Osteoblast (primary cell): ENCODE data around the gene SRP19. TPM values are rescaled to one million over a fixed set of nuclear protein-coding genes. Genes with fewer than 3 reads are reported as not detected.
A peak's percentile ranks its signal among the peaks of the same experiment; 100 is the strongest.

Source experiments
- DNase-seq: peaks from one replicate; pipeline ENCODE4 v3.0.0; 2011; ENCODE audit warnings: low spot score, mixed read lengths; ENCODE audit not compliant: insufficient read length; ENCODE audit errors: missing footprints
- H2AFZ ChIP-seq: 2 replicates; pipeline ENCODE4 v1.6.0; 2011; ENCODE audit warnings: mild to moderate bottlenecking, low read length
- H3K27ac ChIP-seq: 2 replicates; pipeline ENCODE4 v1.5.1; 2011; ENCODE audit warnings: mild to moderate bottlenecking, low read depth, low read length, moderate library complexity
- H3K27me3 ChIP-seq: 2 replicates; pipeline ENCODE4 v1.6.0; 2012; ENCODE audit warnings: mild to moderate bottlenecking, control low read depth, inconsistent platforms, low read length, moderate library complexity; ENCODE audit not compliant: insufficient read depth
- H3K36me3 ChIP-seq: 2 replicates; pipeline ENCODE4 v1.5.1; 2011; ENCODE audit warnings: mild to moderate bottlenecking, low read length, control low read depth, moderate library complexity; ENCODE audit not compliant: insufficient read depth
- H3K4me1 ChIP-seq: 2 replicates; pipeline ENCODE4 v1.5.1; 2011; ENCODE audit warnings: mild to moderate bottlenecking, low read length, control low read depth, moderate library complexity; ENCODE audit not compliant: insufficient read depth
- H3K4me2 ChIP-seq: 2 replicates; pipeline ENCODE4 v1.6.0; 2011; ENCODE audit warnings: mild to moderate bottlenecking, low read length; ENCODE audit not compliant: insufficient read depth
- H3K4me3 ChIP-seq: fragments of 200-600 bp; sonication (generic); 3 replicates; pipeline ENCODE4 v1.5.1; 2012; ENCODE audit warnings: mild to moderate bottlenecking, low read length, inconsistent platforms; ENCODE audit not compliant: insufficient read depth
- H3K79me2 ChIP-seq: 2 replicates; pipeline ENCODE4 v1.6.0; 2012; ENCODE audit warnings: mild to moderate bottlenecking, low read length, control low read depth, inconsistent platforms; ENCODE audit not compliant: insufficient read depth
- H3K9me3 ChIP-seq: 2 replicates; pipeline ENCODE4 v1.5.1; 2011; ENCODE audit warnings: low read depth, low read length, control low read depth
- H4K20me1 ChIP-seq: 2 replicates; pipeline ENCODE4 v1.6.0; 2012; ENCODE audit warnings: mild to moderate bottlenecking, low read length, control low read depth; ENCODE audit not compliant: insufficient read depth
- total RNA-seq: library from RNA; depleted of rRNA; stranded (reverse); fragments of >200 nt; gene quantifications from 2 replicates; pipeline ENCODE4 v1.2.3, GENCODE V29; 2012
- TF ChIP-seq, protein P1 (sequence below): IDR thresholded peaks from 2 replicates; pipeline ENCODE4 v1.5.1; 2011; ENCODE audit warnings: mild to moderate bottlenecking, low read depth, low read length, moderate library complexity; ENCODE audit errors: extremely low read depth

Gene SRP19
- total RNA-seq, 1 donor, result 59.0 TPM

DNA sequence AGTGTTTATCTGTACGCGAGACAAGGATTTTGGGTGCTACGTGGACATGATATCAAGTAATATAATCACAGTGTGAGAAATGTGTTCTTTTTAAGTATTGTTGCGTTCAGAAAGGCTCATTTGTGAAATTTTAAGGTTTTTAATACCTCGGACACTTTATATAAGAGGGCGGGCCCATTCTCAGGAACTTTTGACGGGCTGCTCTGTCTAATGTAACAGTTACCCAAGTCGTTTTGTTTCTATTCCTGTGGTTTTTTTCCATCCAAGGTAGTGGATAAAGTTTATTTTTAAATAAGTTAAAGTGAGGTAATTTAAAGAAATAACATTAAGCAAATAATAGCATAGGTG, 525 bp downstream of the SRP19 start:
- peak; percentile 58 for DNase-seq
- Histone ChIP-seq H3K4me3 (peak overlapping the region; percentile 88), H2AFZ (peak overlapping the region; percentile 99), H3K36me3 (peaks cover 36% of the 10 kb centered on the region), H3K27ac (peak overlapping the region; percentile 93), H3K79me2 (peaks cover 48% of the 10 kb centered on the region), H3K27me3 (no peaks in the 10 kb centered on the region), H3K4me1 (peaks cover 24% of the 10 kb centered on the region), H3K9me3 (no peaks in the 10 kb centered on the region), H3K4me2 (peak overlapping the region; percentile 98), H4K20me1 (peaks cover 13% of the 10 kb centered on the region)
- TF ChIP-seq, protein P1, sequence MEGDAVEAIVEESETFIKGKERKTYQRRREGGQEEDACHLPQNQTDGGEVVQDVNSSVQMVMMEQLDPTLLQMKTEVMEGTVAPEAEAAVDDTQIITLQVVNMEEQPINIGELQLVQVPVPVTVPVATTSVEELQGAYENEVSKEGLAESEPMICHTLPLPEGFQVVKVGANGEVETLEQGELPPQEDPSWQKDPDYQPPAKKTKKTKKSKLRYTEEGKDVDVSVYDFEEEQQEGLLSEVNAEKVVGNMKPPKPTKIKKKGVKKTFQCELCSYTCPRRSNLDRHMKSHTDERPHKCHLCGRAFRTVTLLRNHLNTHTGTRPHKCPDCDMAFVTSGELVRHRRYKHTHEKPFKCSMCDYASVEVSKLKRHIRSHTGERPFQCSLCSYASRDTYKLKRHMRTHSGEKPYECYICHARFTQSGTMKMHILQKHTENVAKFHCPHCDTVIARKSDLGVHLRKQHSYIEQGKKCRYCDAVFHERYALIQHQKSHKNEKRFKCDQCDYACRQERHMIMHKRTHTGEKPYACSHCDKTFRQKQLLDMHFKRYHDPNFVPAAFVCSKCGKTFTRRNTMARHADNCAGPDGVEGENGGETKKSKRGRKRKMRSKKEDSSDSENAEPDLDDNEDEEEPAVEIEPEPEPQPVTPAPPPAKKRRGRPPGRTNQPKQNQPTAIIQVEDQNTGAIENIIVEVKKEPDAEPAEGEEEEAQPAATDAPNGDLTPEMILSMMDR, result no peak

DNA sequence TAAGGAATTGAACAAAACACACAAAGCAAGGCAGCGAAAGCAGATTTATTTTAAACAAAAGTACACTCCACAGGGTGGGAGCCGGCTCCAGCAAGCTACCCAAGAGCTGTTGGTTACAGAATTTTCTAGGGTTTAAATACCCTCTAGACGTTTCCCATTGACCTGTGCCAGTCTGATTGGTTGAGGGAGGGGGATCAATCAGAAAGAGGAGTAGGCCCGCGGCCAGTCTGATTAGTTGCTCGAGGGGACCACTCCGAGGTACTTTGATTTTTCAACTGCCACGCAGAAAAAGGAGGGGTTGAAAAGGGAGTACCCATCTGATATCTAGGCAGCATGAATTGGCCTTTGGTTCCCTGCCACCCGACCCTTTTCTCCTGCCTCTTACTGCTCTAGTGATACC, 998 bp downstream of the SRP19 start:
- peak; percentile 2 for DNase-seq
- Histone ChIP-seq H3K27me3 (no peaks in the 10 kb centered on the region), H3K27ac (peak overlapping the region; percentile 93)

DNA sequence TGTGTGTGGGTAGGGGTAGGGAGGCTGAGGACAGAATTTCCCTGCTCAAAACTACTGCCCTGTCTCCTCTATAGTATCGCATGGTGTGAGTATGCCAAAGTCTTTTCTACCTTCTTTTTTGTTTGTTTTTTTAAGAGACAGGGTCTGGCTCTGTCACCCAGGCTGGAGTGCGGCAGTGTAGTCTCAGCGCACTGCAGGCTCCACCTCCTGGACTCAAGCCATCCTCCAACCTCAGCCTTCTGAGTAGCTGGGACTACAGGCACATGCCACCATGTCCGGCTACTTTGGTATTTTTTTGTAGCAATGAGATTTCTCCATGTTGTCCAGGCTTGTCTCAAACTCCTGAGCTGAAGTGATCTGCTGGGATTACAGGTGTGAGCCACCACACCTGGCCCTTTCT, 2.5 kb downstream of the SRP19 start:
- H3K4me3 ChIP-seq, result no peak overlapping the region
- peaks cover 53% of the 10 kb centered on the region for H3K36me3 ChIP-seq
- peaks cover 13% of the 10 kb centered on the region for H4K20me1 ChIP-seq
- no peak for DNase-seq
- no peaks in the 10 kb centered on the region for H3K9me3 ChIP-seq
- H3K4me2 ChIP-seq, result peak overlapping the region; percentile 98
- H3K27me3 ChIP-seq, result no peaks in the 10 kb centered on the region
- no peak overlapping the region for H2AFZ ChIP-seq
- peaks cover 54% of the 10 kb centered on the region for H3K79me2 ChIP-seq
- H3K4me1 ChIP-seq, result peaks cover 24% of the 10 kb centered on the region
- TF ChIP-seq, protein P1, result no peak
- no peak overlapping the region for H3K27ac ChIP-seq

More for the DNA sequence above, 998 bp downstream of the SRP19 start:
- peak overlapping the region; percentile 88 for H3K4me3 ChIP-seq
- peaks cover 41% of the 10 kb centered on the region for H3K36me3 ChIP-seq
- no peak overlapping the region for H2AFZ ChIP-seq
- TF ChIP-seq, protein P1, result no peak
- H3K4me2 ChIP-seq, result peak overlapping the region; percentile 98
- peaks cover 24% of the 10 kb centered on the region for H3K4me1 ChIP-seq
- peaks cover 13% of the 10 kb centered on the region for H4K20me1 ChIP-seq
- no peaks in the 10 kb centered on the region for H3K9me3 ChIP-seq
- peaks cover 51% of the 10 kb centered on the region for H3K79me2 ChIP-seq

DNA sequence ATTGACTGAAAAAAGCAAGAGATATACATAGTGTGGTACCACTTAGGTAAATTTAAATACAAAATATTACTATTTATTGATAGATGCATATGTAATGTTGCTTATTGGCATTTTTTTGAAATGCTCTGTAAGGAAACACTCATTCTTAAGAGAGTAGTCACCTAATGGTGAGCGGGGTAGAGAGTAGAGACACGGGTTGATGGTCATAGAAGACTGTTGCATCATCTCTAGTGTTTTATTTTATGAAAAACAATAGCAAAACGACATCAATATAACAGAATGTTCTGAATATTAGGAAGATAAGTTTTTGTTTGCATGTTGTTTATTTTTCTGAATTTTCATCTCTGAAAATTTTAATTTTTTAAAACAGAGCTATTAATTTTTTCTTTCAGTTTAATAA, 4.0 kb downstream of the SRP19 start:
- H3K27ac ChIP-seq, result no peak overlapping the region
- peaks cover 56% of the 10 kb centered on the region for H3K79me2 ChIP-seq
- DNase-seq, result no peak
- peaks cover 68% of the 10 kb centered on the region for H3K36me3 ChIP-seq
- H3K4me3 ChIP-seq, result no peak overlapping the region
- peaks cover 24% of the 10 kb centered on the region for H3K4me1 ChIP-seq
- no peak overlapping the region for H2AFZ ChIP-seq
- H3K4me2 ChIP-seq, result no peak overlapping the region
- TF ChIP-seq, protein P1, result no peak
- no peaks in the 10 kb centered on the region for H3K27me3 ChIP-seq
- H3K9me3 ChIP-seq, result no peaks in the 10 kb centered on the region
- peaks cover 13% of the 10 kb centered on the region for H4K20me1 ChIP-seq
